ENCODE results near the gene GHR.
"Not testable (repeated sequence)": the region's sequence is repeated elsewhere in the genome, so short reads cannot be mapped to it uniquely, and the experiment has no call there.

GHR gene

GRCh38 chr5:42572313-42572712 lies 149.1 kb downstream of the GHR start:
- Histone ChIP-seq H2BK15ac (ENCODE audit: low read length) (no peak overlapping the region), H3K9ac (ENCODE audit: low read depth, low read length, poor library complexity) (no peak overlapping the region), H2AFZ (ENCODE audit: low read length) (no peak overlapping the region), H3K9me3 (replicated peaks in 1 of 2; ENCODE audit: control insufficient read depth in 2 of 2, insufficient read depth in 1 of 2, low read depth in 1 of 2, low read length in 2 of 2) (no peaks in the 10 kb centered on the region), H3K4ac (ENCODE audit: low read length) (no peak overlapping the region), H3K79me1 (ENCODE audit: low read depth, low read length) (no peaks in the 10 kb centered on the region), H3K14ac (ENCODE audit: low read length) (no peak overlapping the region), H4K8ac (ENCODE audit: low read depth, low read length) (no peak overlapping the region), H3K23ac (ENCODE audit: low read depth, low read length, poor library complexity) (no peak overlapping the region), H3K4me2 (ENCODE audit: insufficient read depth, low read length, poor library complexity, severe bottlenecking) (no peak overlapping the region), H2AK5ac (ENCODE audit: low read depth, low read length) (no peak overlapping the region), H3K27me3 (ENCODE audit: control insufficient read depth in 3 of 3, insufficient read depth in 3 of 3, low read depth in 1 of 3, low read length in 3 of 3) (no peaks in the 10 kb centered on the region), H3K4me3 (ENCODE audit: low read length in 2 of 2) (no peak overlapping the region), H3K27ac (replicated peaks; ENCODE audit: low read length) (no peak overlapping the region), H2BK5ac (ENCODE audit: low read length) (no peak overlapping the region), H2BK12ac (ENCODE audit: low read length) (no peak overlapping the region), H3K18ac (ENCODE audit: low read length) (no peak overlapping the region), H3K4me1 (ENCODE audit: control insufficient read depth in 2 of 2, insufficient read depth in 1 of 2, low read depth in 1 of 2, low read length in 2 of 2) (peaks cover 0 to 3% of the 10 kb centered on the region in 2 donors), H3K36me3 (replicated peaks in 1 of 2; ENCODE audit: control insufficient read depth in 2 of 2, insufficient read depth in 2 of 2, low read length in 2 of 2) (no peaks in the 10 kb centered on the region), H4K91ac (ENCODE audit: low read depth, low read length, poor library complexity) (no peak overlapping the region), H2BK120ac (ENCODE audit: low read depth, low read length) (no peak overlapping the region)
- DNase-seq (ENCODE audit: low spot score): no peak
- no CpG with 5 or more reads among the region's 3 CpGs for WGBS, 2 donors (ENCODE audit: extremely low coverage in 2 of 2, insufficient read length in 2 of 2, insufficient replicate concordance in 1 of 2)

DNA sequence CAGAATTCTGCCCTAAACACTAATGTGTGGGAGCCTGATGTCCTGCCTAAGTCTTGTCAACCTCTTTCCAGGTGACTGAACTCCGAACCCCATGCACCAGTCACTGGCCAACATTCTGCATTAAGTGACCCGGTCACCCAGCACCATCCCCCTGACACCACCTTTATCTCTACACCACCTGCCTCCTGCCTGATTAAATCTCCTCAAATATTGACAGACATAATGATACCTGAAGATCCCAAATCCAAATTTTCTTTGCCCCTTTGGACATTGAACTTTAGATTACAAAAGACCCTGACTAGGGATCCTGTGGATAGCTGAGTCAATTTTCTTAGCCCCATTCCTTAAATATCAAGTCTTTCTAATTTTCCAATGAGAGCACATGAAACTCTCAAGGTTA lies 150.1 kb downstream of the GHR start:
- Histone ChIP-seq H2BK12ac (ENCODE audit: low read length) (no peak overlapping the region), H3K18ac (ENCODE audit: low read length) (no peak overlapping the region), H3K9me3 (replicated peaks in 1 of 2; ENCODE audit: control insufficient read depth in 2 of 2, insufficient read depth in 1 of 2, low read depth in 1 of 2, low read length in 2 of 2) (no peaks in the 10 kb centered on the region), H3K79me1 (ENCODE audit: low read depth, low read length) (no peaks in the 10 kb centered on the region), H2BK120ac (ENCODE audit: low read depth, low read length) (no peak overlapping the region), H4K8ac (ENCODE audit: low read depth, low read length) (no peak overlapping the region), H4K91ac (ENCODE audit: low read depth, low read length, poor library complexity) (no peak overlapping the region), H3K4me2 (ENCODE audit: insufficient read depth, low read length, poor library complexity, severe bottlenecking) (no peak overlapping the region), H3K27me3 (ENCODE audit: control insufficient read depth in 3 of 3, insufficient read depth in 3 of 3, low read depth in 1 of 3, low read length in 3 of 3) (no peaks in the 10 kb centered on the region), H2BK5ac (ENCODE audit: low read length) (no peak overlapping the region), H2AK5ac (ENCODE audit: low read depth, low read length) (no peak overlapping the region), H3K27ac (replicated peaks; ENCODE audit: low read length) (no peak overlapping the region), H3K23ac (ENCODE audit: low read depth, low read length, poor library complexity) (no peak overlapping the region), H3K14ac (ENCODE audit: low read length) (no peak overlapping the region), H3K4me1 (ENCODE audit: control insufficient read depth in 2 of 2, insufficient read depth in 1 of 2, low read depth in 1 of 2, low read length in 2 of 2) (peaks cover 0 to 3% of the 10 kb centered on the region in 2 donors), H3K9ac (ENCODE audit: low read depth, low read length, poor library complexity) (no peak overlapping the region), H3K4me3 (ENCODE audit: low read length in 2 of 2) (no peak overlapping the region), H3K4ac (ENCODE audit: low read length) (no peak overlapping the region), H3K36me3 (replicated peaks in 1 of 2; ENCODE audit: control insufficient read depth in 2 of 2, insufficient read depth in 2 of 2, low read length in 2 of 2) (no peaks in the 10 kb centered on the region), H2AFZ (ENCODE audit: low read length) (no peak overlapping the region), H2BK15ac (ENCODE audit: low read length) (no peak overlapping the region)
- no CpG with 5 or more reads among the region's 2 CpGs for WGBS, 2 donors (ENCODE audit: extremely low coverage in 2 of 2, insufficient read length in 2 of 2, insufficient replicate concordance in 1 of 2)
- DNase-seq (ENCODE audit: low spot score): no peak

GRCh38 chr5:42575914-42576313 lies 152.7 kb downstream of the GHR start:
- WGBS, 2 donors (ENCODE audit: extremely low coverage in 2 of 2, insufficient read length in 2 of 2, insufficient replicate concordance in 1 of 2): no CpG with 5 or more reads among the region's 1 CpG
- H3K9ac ChIP-seq (ENCODE audit: low read depth, low read length, poor library complexity); DNase-seq (ENCODE audit: low spot score): not testable (repeated sequence)

DNA sequence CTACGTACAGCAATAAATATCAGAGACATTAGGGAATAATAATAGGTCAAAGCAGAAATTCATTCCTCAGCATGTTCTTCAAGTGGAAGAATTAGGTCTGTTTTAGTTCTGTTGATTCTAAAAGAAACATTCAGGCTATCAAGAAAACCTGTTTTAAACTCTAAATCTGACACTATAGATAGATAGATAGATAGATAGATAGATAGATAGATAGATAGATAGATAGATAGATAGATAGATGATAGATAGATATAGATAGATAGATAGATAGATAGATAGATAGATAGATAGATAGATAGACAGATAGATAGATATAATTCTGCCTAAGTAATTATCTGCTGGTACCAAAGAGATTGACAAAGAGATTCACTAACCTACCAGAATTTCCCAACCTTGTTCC lies 155.7 kb downstream of the GHR start:
- no CpG with 5 or more reads among the region's 1 CpG for WGBS, 2 donors (ENCODE audit: extremely low coverage in 2 of 2, insufficient read length in 2 of 2, insufficient replicate concordance in 1 of 2)
- H3K27ac ChIP-seq (replicated peaks; ENCODE audit: low read length); H3K23ac ChIP-seq (ENCODE audit: low read depth, low read length, poor library complexity); H3K4ac ChIP-seq (ENCODE audit: low read length); H4K8ac ChIP-seq (ENCODE audit: low read depth, low read length); H2BK120ac ChIP-seq (ENCODE audit: low read depth, low read length); H3K4me2 ChIP-seq (ENCODE audit: insufficient read depth, low read length, poor library complexity, severe bottlenecking); H2AFZ ChIP-seq (ENCODE audit: low read length); H3K4me1 ChIP-seq (ENCODE audit: control insufficient read depth in 2 of 2, insufficient read depth in 1 of 2, low read depth in 1 of 2, low read length in 2 of 2); H2AK5ac ChIP-seq (ENCODE audit: low read depth, low read length); H3K79me1 ChIP-seq (ENCODE audit: low read depth, low read length); H2BK12ac ChIP-seq (ENCODE audit: low read length); H2BK5ac ChIP-seq (ENCODE audit: low read length); H3K9ac ChIP-seq (ENCODE audit: low read depth, low read length, poor library complexity); H3K9me3 ChIP-seq (replicated peaks in 1 of 2; ENCODE audit: control insufficient read depth in 2 of 2, insufficient read depth in 1 of 2, low read depth in 1 of 2, low read length in 2 of 2); H3K36me3 ChIP-seq (replicated peaks in 1 of 2; ENCODE audit: control insufficient read depth in 2 of 2, insufficient read depth in 2 of 2, low read length in 2 of 2); H3K14ac ChIP-seq (ENCODE audit: low read length); H3K27me3 ChIP-seq (ENCODE audit: control insufficient read depth in 3 of 3, insufficient read depth in 3 of 3, low read depth in 1 of 3, low read length in 3 of 3); DNase-seq (ENCODE audit: low spot score); H3K18ac ChIP-seq (ENCODE audit: low read length); H3K4me3 ChIP-seq (ENCODE audit: low read length in 2 of 2); H2BK15ac ChIP-seq (ENCODE audit: low read length); H4K91ac ChIP-seq (ENCODE audit: low read depth, low read length, poor library complexity): not testable (repeated sequence)

More at GRCh38 chr5:42575914-42576313, 152.7 kb downstream of the GHR start:
- H2BK12ac ChIP-seq (ENCODE audit: low read length); H3K18ac ChIP-seq (ENCODE audit: low read length); H3K9me3 ChIP-seq (replicated peaks in 1 of 2; ENCODE audit: control insufficient read depth in 2 of 2, insufficient read depth in 1 of 2, low read depth in 1 of 2, low read length in 2 of 2); H3K4me2 ChIP-seq (ENCODE audit: insufficient read depth, low read length, poor library complexity, severe bottlenecking); H2BK15ac ChIP-seq (ENCODE audit: low read length); H3K27ac ChIP-seq (replicated peaks; ENCODE audit: low read length); H2BK5ac ChIP-seq (ENCODE audit: low read length); H3K4me1 ChIP-seq (ENCODE audit: control insufficient read depth in 2 of 2, insufficient read depth in 1 of 2, low read depth in 1 of 2, low read length in 2 of 2); H3K27me3 ChIP-seq (ENCODE audit: control insufficient read depth in 3 of 3, insufficient read depth in 3 of 3, low read depth in 1 of 3, low read length in 3 of 3); H2BK120ac ChIP-seq (ENCODE audit: low read depth, low read length); H2AK5ac ChIP-seq (ENCODE audit: low read depth, low read length); H4K91ac ChIP-seq (ENCODE audit: low read depth, low read length, poor library complexity); H3K79me1 ChIP-seq (ENCODE audit: low read depth, low read length); H3K4me3 ChIP-seq (ENCODE audit: low read length in 2 of 2); H3K4ac ChIP-seq (ENCODE audit: low read length); H3K36me3 ChIP-seq (replicated peaks in 1 of 2; ENCODE audit: control insufficient read depth in 2 of 2, insufficient read depth in 2 of 2, low read length in 2 of 2); H3K23ac ChIP-seq (ENCODE audit: low read depth, low read length, poor library complexity); H2AFZ ChIP-seq (ENCODE audit: low read length); H3K14ac ChIP-seq (ENCODE audit: low read length); H4K8ac ChIP-seq (ENCODE audit: low read depth, low read length): not testable (repeated sequence)
